NCI-H2107 (cell line): ENCODE data around the gene GALM.
A peak's percentile ranks its signal among the peaks of the same experiment; 100 is the strongest.
"Not testable (repeated sequence)": the region's sequence is repeated elsewhere in the genome, so short reads cannot be mapped to it uniquely, and the experiment has no call there.

Source experiments
- DNase-seq: peaks from one replicate; lab custom pipeline; 2025; lab: John Stamatoyannopoulos, UW

Gene GALM

GRCh38 chr2:38742797-38743559 is 77.1 kb downstream of the GALM start:
- no peak for DNase-seq

- DNase-seq = no peak
Measured at GRCh38 chr2:38743672-38744398, 77.9 kb downstream of the GALM start.

GRCh38 chr2:38744399-38744780 is 78.5 kb downstream of the GALM start:
- no peak for DNase-seq

- no peak for DNase-seq
Measured at GRCh38 chr2:38745267-38745666, 79.4 kb downstream of the GALM start.

- no peak for DNase-seq
Measured at GRCh38 chr2:38747007-38747424, 81.1 kb downstream of the GALM start.

- no peak for DNase-seq
Measured at GRCh38 chr2:38747819-38748218, 81.9 kb downstream of the GALM start.

GRCh38 chr2:38748391-38748790 is 82.5 kb downstream of the GALM start:
- no peak for DNase-seq

- no peak for DNase-seq
Measured at GRCh38 chr2:38748943-38749804, 83.3 kb downstream of the GALM start.

GRCh38 chr2:38750011-38750890 is 84.3 kb downstream of the GALM start:
- no peak for DNase-seq

GRCh38 chr2:38750891-38751595 is 85.1 kb downstream of the GALM start, which contains the start of gene SRSF7:
Gene SRSF7 (minus strand): TSS chr2:38751361. CDS start chr2:38751256, 105 bp downstream.
- peak; percentile 95 for DNase-seq

- no peak for DNase-seq
Measured at GRCh38 chr2:38751596-38752410, 85.9 kb downstream of the GALM start.

GRCh38 chr2:38754049-38754448 is 88.1 kb downstream of the GALM start:
- DNase-seq = no peak

- DNase-seq = no peak
Measured at GRCh38 chr2:38754506-38754905, 88.6 kb downstream of the GALM start.

GRCh38 chr2:38755891-38756290 is 90.0 kb downstream of the GALM start:
- DNase-seq = not testable (repeated sequence)

GRCh38 chr2:38763228-38763627 is 97.3 kb downstream of the GALM start:
- DNase-seq = no peak

GRCh38 chr2:38763728-38764127 is 97.8 kb downstream of the GALM start:
- no peak for DNase-seq

- no peak for DNase-seq
Measured at GRCh38 chr2:38765149-38765548, 99.2 kb downstream of the GALM start.

GRCh38 chr2:38765551-38765950 is 99.6 kb downstream of the GALM start:
- DNase-seq = no peak

GRCh38 chr2:38771632-38772031 is 105.7 kb downstream of the GALM start:
- no peak for DNase-seq
